Erythroblast (primary cell): ENCODE measurements around the gene INTS1.

Source experiments
- GATA1 ChIP-seq: IDR thresholded peaks from 2 replicates; pipeline ENCODE4 v1.6.1; 2011; ENCODE audit warnings: low read depth, mild to moderate bottlenecking, control low read depth, low read length, moderate library complexity
- POLR2A ChIP-seq: IDR thresholded peaks from 2 replicates; pipeline ENCODE4 v1.6.1; 2011; ENCODE audit warnings: mild to moderate bottlenecking, low read length

- no peak for TF ChIP-seq POLR2A
- no peak for TF ChIP-seq GATA1
Observed at GRCh38 chr7:1550005-1550845, 46.0 kb upstream of the INTS1 start.
